Activated CD8-positive, alpha-beta memory T cell treated with anti-CD3 and anti-CD28 coated beads, Interleukin-2, amount 50 U/mL, for 1 hour (primary cell): ENCODE data around the gene PPM1E.
A peak's percentile ranks its signal among the peaks of the same experiment; 100 is the strongest.
"Not testable (repeated sequence)": the region's sequence is repeated elsewhere in the genome, so short reads cannot be mapped to it uniquely, and the experiment has no call there.

Experiments
- DNase-seq: peaks from one replicate; pipeline ENCODE4 v3.0.0-alpha.2; 2020; ENCODE audit errors: extremely low read depth

PPM1E gene

GRCh38 chr17:58755577-58756245 lies at the start of gene PPM1E:
PPM1E (plus strand) TSS chr17:58755854.
- no peak for DNase-seq

DNA sequence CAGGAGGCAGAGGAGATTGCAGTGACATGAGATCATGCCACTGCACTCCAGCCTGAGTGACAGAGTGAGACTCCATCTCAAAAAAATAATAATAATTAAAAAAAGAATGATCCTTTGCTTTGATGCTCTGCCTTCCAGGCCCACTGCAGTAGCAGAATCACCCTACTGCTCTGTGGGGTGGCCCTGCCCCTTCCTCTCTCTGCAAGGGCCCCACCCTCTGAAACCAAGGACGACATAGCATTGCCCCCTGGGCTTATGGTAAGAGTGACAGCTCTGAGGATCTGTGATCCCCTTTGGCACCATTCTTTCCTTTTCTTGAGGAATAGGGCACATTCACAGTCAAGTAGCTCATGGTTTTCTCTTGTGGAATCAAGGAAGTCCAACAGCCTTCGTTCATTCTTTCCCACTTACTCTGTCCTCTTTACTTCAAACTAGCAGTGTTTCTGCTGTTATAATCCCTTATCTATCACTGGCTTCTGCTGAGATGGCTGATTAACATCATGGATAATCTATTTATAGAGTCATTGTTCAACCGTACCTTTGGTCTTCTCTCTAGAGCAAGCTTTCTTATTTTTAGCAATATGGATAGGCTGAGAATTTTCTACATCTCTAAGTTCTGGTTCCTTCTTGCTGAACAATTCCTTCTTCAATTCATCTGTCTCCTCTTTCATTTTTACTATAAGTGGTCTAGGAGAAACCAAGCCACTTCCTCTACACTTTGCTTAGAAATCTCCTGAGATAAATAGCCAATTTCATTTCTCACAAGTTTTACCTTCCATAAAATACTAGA lies 49.1 kb upstream of the PPM1E start:
- DNase-seq = no peak

DNA sequence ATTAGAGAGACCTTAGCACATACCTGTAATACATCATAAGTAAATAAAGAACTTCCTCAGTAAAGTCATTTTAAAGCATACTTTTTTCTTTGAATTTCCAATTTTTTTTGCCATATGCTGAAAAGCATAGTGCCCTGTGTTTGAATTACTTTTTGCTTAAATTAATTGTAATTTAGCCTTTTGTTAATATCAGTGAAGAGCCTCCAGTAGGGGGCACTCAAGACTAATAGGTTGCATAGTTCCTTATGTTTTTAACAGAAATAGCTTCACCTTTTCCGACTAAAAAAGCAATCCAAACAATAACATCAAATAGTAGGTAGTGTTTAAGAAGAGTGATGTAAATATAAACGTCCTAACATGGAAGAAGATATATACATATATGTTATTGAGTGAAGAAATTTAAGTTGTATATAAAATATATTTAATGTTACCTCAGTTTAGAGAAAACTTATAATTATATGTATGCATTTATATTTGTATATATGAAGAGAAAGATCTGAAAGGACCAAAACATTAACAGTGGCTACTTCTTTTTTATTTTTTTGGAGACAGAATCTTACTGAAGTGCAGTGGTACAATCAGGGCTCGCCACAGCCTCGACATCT lies 44.6 kb upstream of the PPM1E start:
- DNase-seq = peak; percentile 11

DNA sequence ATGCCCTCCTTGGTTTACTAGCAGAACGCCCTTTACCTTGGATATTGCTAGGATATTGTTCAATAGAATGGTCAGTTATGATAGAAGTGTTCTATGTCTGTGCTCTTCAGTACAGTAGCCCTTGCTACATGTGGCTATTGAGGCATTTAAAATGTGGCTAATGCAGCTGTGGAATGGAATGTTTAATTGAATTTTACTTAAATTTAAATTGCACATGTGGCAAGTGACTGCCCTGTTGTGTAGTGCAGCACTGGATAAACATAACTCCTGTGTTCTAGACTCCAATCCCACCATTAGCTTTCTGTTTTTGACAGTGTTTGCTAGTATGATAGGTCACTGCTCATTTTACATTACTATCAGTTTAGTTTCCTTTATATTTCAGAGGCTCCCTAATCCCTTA lies 33.4 kb upstream of the PPM1E start:
- no peak for DNase-seq

DNA sequence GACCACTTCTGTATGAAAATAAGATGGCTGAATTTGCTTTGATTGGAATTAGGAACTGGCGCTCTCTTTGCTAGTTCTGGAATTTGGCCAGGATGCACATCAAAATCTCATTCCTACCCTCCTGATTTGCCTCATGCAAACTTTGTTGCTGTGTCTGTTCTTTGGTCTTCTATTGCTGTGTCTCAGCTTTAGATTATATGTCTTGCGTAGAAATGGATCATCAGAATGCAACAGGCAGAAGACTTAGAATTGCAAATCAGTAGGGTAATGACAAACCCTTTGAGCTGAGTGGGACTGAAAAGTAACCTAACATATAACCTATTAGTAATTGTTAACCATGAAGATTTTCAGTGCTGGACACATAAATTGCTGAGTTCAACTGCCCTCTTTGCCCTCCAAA lies 33.0 kb upstream of the PPM1E start:
- no peak for DNase-seq

DNA sequence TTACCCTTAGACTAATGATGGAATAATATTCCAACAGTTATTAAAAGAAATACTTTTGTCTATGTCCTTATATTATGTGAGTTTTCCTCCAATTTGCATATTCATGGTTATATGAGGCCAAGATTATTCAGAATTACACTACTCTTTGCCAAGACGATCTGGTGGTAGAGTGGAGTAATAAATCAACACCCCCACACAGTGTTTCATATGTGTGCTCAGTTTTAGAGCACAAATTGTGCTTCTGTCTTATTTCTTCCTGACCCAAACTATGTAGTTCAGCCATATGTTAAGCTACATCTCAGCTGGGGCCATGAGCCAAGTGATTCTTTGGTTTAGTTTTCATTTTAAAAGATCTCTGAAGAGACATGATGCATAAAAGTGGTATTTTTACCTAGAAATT lies 26.9 kb upstream of the PPM1E start:
- no peak for DNase-seq

GRCh38 chr17:58730937-58731336 lies 24.7 kb upstream of the PPM1E start:
- no peak for DNase-seq

DNA sequence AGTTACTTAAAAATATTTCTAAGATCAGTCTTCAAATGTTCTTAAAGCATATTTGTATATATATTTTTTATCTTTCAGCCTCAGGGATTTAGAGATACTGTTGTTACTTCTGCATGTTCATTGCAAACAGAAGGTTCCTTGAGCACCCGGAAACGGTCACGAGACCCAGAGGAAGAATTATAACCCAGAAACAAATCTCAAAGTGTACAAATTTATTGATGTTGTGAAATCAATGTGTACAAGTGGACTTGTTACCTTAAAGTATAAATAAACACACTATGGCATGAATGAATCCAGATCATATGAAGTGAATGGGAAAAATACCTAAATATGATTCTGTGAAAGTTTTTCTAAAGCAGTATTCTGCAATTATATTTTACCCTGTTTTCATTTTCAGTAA lies 21.6 kb upstream of the PPM1E start:
- DNase-seq = no peak

GRCh38 chr17:58734811-58735210 lies 20.8 kb upstream of the PPM1E start:
- no peak for DNase-seq

DNA sequence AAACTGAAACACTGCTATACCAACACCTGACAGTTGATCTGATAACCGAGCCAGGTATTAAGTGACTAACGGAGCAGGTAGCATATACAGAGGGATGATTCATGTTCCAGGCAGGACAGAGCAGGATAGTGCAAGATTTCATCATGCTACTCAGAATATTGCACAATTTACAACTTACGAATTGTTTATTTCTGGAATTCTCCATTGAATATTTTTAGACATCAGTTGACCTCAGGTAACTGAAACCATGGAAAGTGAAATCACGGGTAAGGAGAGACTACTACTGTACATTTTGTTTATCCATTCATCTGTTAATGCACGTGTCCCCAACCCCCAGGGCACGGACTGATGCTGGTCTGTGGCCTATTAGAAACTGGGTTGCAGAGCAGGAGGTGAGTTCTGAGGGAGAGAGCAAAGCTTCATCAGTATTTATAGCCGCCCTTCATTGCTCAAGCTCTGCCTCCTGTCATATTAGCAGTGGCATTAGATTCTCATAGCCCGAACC lies 14.5 kb upstream of the PPM1E start:
- no peak for DNase-seq

DNA sequence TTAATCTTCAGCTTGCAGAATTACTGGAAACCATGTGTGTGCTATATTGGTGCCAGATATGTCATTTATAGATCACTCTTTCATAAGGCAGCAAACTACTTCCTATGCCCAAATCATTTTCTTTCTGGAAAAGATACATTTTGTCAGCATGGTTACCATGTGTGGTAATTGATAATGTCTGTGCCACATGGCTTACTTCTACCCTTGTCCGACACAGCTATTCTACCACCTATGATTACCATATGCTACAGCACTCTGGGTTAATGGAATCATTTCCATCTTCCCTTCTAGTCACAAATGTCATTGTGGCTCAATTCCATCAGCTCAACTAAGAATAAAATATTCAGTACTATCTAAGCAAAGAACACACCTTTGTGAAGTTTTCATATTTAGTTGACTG lies 8.0 kb upstream of the PPM1E start:
- DNase-seq = no peak

DNA sequence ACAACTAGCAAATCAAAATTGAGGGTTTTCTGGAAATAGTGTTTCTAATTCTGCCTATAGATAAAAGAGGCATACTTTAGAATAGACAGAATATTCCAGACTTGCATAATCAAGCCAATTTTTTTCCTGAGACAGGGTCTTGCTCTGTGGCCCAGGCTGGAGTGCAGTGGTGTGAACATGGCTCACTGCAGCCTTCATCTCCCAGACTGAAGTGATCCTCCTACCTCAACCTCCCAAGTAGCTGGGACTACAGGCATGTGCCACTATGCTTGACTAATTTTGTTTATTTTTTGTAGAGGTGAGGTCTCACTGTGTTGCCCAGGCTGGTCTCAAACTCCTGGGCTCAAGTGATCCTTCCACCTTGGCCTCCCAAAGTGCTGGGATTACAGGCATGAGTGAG lies 6.0 kb upstream of the PPM1E start:
- not testable (repeated sequence) for DNase-seq

GRCh38 chr17:58753026-58753425 lies 2.6 kb upstream of the PPM1E start:
- DNase-seq = no peak

- DNase-seq = no peak
Observed at GRCh38 chr17:58755269-58755576, 431 bp upstream of the PPM1E start.

DNA sequence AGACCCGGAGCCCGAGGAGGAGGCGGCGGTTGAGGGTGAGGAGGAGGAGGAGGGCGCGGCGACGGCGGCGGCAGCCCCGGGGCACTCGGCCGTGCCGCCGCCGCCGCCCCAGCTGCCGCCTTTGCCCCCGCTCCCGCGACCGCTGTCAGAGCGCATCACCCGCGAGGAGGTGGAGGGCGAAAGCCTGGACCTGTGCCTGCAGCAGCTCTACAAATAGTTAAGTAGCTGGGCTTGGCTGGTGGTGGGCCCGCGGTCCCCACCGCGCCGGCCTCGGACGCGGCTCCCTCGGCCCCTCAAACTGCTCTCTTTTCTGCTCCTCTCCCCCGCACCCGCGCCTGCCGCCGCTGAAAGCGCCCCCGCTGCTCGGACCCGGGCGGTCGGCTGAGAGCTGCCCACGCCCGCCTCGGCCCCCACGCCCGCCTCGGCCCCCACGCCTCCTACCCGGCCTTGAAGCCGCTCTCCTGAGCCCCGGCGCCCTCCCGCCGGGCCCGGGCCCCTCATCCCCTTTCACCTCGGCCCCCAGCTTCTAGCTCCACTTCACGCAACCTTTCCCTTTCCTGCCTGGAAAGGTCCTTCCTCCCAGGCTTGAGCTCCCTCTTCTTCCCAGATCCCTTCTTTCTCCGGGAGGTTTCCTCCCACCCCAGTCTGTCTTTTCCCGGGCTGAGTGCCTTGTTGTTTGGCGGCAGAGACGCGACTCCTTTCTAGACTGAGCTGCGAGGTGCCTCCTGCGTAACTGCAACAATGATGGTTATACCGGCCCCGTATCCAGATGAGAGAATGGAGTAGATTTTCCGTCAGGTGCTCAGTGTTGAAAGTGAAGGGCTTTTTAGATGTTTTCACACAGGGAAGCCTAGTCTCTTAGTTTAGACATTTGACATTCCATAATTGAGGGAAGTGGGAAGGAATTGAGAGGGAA lies 850 bp downstream of the PPM1E start:
- no peak for DNase-seq

DNA sequence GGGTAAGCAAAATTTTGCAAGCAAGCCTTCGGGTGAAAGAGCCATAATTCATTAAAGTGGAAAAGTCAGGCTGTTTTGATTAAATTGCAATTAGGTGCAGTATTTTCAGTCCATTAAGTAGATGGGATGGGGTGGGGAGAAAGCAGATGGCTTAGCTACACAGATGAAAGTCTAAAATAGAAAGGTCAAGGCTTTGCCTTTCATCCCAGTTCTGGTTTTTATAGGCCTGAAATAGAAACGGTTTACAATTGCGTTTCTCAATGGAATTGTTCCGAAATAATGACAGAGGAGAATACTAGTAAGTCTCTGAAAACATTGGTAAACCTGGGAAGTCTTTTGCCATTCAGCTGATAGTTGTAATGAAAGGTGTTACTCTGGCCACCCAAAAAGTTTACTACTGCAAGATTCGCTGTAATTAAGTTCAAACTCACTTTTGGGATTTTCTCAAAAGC lies 1.5 kb downstream of the PPM1E start:
- no peak for DNase-seq

DNA sequence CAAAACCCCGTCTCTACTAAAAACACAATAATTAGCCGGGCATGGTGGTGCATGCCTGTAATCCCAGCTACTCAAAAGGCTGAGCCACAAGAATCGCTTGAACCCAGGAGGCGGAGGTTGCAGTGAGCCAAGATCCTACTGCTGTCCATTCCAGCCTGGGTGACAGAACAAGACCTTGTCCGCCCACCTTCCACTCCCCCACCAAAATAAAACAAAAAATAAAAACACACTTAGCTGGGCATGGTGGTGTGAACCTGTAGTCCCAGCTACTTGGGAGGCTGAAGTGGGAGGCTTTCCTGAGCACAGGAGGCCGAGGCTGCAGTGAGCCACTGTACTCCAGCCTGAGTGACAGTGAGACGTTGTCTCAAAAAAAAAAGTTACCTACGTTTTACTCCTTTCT lies 3.2 kb downstream of the PPM1E start:
- DNase-seq = no peak

- DNase-seq = no peak
Observed at GRCh38 chr17:58759522-58759921, 3.9 kb downstream of the PPM1E start.

DNA sequence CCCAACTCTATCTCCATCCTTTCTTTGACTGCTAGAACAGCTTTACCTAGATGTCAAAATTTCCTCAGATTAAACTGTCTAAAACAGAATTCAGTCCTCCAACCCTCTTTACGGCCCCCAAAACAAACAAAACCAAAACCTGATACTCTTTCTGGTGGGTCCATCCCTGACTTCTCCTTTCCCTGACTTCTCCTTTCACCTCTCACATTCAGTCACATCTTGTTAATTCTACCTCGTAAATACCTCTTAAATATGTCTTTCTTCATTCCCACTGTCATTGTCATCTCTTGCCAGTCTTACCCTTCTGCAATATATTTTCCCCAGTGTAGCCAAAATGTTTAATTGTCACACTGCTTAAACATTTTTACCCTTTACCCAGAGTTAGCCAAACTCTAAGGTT lies 4.6 kb downstream of the PPM1E start:
- DNase-seq = no peak

DNA sequence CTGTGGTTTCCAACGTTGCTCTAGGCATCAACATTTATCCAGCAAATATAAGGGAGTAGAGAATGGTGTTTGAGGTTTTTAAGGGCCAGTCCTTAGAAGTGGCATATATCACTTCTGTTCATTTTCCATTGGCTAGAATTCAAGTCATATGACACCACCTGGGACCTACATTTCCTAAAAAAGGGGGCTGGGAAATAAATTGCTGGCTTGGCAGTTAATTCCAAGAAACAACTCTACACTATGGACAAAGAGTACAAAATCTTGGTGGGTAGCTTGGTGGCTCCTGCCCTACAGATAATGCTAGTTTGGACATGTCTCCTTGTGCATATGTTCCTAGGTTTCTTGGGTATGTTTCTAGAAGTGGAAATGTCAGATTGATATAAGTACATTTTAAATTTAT lies 7.6 kb downstream of the PPM1E start:
- DNase-seq = no peak

DNA sequence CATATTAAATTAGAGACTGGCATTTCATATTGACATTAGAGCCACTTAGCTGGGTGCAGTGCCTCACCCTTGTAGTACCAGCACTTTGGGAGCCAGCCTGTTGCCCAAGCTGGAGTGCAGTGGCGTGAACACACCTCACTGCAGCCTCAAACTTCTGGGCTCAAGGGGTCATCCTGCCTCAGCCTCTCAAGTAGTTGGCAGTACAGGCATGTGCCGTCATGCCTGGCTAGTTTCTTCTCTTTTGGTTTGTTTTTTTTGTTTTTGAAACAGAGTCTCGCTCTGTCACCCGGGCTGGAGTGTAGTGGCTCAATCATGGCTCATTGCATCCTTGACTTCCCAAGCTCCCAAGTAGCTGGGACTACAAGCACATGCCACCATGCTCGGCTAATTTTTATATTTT lies 8.7 kb downstream of the PPM1E start:
- no peak for DNase-seq

GRCh38 chr17:58778482-58778881 lies 22.8 kb downstream of the PPM1E start:
- not testable (repeated sequence) for DNase-seq
